Measurements from ENCODE around the gene REG3G.

REG3G gene

DNA sequence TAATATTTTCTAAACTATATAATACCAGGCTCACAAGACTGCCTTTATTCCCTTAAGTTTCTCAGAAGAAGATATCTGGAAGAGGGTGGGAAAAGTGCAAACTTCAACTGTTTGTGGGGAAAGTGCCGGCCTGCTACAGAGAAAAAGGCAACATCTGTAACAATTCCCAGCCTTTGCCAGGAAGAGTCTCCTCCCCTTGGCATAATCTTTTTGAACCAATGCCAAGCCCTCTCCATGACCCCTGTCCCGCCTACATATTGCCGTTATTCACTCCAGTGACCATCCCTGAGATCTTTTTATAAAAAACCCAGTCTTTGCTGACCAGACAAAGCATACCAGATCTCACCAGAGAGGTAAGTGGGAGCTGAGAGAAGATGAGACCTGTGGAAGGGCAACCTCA, at the start of gene REG3G:
Gene REG3G (plus strand): TSS at position 282 of the 400 bp plus-strand sequence. CDS start 392 bp downstream, outside the sequence.
- no peak for DNase-seq

- no peak for DNase-seq
Observed at GRCh38 chr2:78977661-78978145, 47.8 kb upstream of the REG3G start.

- DNase-seq = no peak
Observed at GRCh38 chr2:78978340-78978739, 47.2 kb upstream of the REG3G start.

GRCh38 chr2:78979380-78980151, 45.9 kb upstream of the REG3G start:
- no peak for DNase-seq

- no peak for DNase-seq
Observed at GRCh38 chr2:78980152-78980465, 45.4 kb upstream of the REG3G start.

DNA sequence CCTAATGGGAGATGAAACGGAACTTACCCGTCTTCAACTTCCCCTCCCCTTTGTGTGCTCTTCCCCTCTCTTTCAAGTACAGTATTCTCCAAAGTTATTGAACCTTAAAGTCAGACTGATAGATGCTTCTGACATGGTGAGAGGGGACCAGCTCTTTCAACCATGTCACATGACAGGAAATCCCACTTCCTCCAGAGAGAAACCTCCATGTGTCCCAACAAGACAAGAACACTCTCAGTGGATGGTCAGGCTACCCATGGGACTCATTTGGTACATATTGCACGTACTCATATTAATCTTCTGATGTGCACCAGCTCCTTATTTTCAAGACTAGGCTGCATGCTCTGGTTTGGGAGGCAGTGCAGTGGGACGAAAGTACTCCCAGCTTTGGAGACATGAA, 44.6 kb upstream of the REG3G start:
- no peak for DNase-seq

DNA sequence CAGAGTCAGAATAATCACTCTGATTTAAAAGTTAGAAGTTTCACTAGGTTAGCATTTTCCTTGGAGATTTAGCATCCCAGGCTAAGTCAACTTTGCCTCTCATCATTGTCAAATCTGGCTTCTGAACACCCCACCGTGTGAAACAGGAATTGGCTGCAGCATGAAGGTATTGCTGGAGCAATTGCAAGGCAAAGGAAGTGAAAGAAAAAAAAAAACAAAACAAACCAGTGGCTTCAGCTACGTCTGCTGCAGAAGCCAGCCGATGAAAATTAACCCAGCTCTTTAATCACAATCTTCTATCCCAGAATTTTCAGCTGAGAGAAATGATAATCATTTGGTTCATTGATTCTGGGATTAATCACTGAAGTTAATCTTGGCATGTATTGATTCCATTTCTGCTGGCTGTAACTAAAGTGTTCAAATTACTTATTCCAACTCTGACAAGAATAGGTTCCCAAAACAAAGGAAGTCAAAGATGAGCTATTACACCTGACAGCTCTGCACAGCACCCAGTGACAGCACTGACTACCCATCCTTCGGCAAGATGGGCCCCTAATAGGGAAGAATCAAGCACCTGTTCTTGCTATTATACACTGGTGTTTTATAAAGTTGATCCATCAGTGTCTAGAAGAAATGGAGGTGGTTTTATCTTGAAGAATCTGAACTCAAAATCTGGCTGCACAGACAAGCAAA, 42.7 kb upstream of the REG3G start:
- DNase-seq = no peak

DNA sequence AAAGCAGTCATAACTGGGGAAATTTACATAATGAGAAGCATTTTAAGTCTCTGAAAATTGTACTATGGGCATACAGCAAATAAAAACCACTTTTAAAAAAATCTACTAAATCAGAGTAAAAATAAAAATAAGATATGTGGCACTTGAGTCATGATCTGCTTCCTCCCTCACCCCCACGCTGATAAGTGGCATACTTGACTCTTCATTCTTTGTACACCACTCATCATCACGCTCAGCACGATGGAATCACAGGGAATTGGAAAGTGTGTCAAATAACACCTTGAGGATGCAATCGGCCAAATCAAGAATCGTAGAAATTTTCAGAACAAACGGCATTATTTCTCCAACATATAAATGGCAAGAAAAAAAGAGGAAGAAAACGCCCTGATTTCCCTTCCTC, 41.1 kb upstream of the REG3G start:
- DNase-seq = no peak

DNA sequence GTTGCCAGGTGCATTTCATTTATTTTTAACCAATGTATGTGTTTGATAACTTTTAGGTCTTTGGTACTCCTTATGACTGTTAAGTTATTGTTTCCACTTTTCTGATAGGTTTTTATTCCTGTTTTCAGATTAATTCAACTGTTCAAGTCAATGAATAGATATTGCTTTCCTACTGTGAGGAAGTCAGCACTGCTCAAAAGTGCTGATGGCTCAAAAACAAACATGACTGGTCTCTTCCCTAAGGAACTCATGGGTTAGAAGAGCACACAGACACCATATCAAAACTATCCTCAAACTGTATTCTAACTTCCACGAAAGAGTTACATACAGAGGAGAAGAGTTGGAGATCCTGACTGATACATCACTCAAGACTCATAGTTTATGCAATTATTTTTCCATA, 39.9 kb upstream of the REG3G start:
- DNase-seq = no peak

- DNase-seq = no peak
Observed at GRCh38 chr2:78989051-78989450, 36.5 kb upstream of the REG3G start.

- no peak for DNase-seq
Observed at GRCh38 chr2:78992451-78992806, 33.1 kb upstream of the REG3G start.

GRCh38 chr2:78992807-78993517, 32.5 kb upstream of the REG3G start:
- no peak for DNase-seq

DNA sequence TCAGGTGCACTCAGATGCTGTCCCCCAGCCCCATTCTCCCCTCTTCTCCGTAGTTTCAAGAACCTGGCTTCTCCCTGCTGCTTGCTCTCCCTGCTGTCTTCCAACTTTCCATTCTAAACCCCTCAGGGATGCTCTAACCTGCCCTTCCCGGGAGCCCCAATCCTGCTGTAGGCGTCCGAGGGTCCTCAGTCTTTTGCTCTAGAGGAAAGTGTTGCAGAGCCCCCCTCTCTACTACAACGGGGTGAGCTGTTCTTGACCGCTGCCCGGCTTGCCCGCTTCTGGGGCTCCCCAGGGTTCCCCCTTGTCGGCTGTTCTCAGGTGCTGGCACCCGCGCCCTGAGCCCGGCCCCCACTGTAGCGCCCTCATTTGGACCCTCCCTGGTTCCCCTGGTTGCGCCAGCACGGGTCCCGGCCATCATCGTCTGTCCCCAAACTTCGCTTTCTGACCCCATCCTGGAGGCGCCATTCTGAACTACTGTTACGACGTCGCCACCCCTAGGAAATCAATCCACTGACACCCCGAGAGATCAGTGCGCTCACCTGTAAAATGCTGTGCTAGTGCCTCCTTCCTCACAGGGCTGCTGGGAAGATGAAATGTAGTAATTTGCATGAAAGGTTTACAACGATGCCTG, 31.9 kb upstream of the REG3G start:
- no peak for DNase-seq

DNA sequence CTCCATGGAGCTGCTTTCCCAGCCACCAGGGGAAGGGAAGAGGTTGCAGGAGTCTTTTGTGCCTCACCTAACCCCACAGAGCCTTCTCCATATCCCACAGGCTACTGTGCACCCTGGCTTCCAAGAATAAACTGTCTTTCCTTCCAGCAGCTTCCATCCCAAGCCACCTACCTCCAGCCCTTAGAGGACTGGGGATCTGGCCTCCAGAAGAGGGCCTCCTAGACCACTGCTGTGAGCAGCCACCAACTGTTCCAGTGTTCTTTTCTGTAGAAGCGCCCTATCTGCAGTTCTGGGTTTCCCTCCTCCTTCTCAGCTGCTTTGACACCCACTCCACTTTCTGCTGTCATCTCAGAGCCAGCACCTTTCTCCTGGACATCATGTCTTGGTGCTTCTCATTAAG, 30.7 kb upstream of the REG3G start:
- DNase-seq = no peak

DNA sequence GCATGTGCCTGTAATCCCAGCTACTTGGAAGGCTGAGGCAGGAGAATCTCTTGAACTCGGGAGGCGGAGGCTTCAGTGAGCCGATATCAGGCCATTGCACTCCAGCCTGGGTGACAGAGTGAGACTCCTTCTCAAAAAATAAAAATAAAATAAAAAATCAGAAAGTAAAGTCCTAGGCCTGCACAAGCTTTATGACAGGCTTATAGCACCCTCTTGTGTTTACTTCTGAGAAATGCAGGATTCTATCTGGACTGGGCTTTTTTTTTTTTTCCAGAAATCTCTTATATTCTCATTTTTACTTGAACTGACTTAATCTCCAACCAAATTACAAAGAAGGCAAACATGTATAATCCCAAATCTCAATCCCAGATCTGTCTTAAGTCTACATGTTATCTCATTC, 26.1 kb upstream of the REG3G start:
- DNase-seq = no peak

- DNase-seq = no peak
Observed at GRCh38 chr2:79000008-79000576, 25.4 kb upstream of the REG3G start.

DNA sequence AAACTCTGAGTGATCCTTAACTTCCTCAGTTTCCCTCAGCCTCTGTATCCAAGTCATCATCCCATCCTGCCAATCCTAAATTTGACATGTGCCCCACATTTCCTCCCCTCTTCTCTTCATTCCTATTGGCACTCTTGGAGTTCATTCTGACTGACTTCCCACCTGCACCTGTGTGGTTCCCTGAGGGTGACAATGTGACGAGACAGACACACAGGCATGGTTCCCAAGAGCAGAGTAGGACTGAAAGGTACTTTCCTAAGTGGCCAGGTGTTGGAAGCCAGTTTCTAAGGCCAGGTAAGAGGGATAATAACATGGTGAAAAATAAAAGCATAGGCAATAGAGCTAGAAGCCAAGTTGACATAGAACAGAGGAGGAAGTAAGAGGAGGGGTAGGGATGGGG, 24.2 kb upstream of the REG3G start:
- no peak for DNase-seq

DNA sequence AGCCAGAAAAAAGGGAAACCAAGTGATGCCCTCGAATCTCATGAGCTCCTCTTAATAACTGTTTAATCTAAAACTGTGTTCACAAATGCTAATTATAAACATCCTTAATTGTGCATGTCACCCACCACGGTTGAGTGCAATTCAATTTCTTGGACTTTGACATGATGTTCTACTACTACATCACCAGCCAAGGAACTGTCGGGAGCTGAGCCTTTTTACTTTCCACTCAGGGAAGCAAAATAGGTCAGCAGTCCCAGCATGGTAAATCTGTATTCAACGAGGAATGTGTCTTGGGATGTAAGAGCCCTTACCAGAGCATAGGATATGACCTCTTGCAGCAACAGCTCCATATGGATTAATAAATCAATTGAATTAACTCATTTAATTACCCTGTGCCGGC, 20.8 kb upstream of the REG3G start:
- no peak for DNase-seq

DNA sequence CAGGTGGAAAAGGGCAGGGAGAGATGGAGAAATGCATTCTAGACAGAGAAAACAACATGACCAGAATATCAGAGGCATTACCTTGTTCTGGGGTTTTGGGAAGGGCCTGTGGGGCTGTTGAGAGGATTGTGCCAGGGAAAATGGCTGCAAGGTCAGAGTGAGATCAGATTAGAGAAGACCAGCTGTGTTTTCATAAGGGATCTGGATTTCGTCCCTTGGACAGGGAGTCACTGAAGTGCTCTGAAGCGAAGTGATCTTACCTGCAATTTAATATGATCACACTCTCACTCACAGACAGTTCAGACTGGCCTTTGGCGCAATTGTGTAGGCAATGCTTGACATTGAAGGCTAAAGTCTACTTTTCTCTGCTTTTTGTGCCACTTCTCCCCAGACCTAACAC, 20.3 kb upstream of the REG3G start:
- DNase-seq = no peak

GRCh38 chr2:79009388-79009787, 16.1 kb upstream of the REG3G start:
- no peak for DNase-seq

GRCh38 chr2:79011496-79011895, 14.0 kb upstream of the REG3G start:
- no peak for DNase-seq

- DNase-seq = no peak
Observed at GRCh38 chr2:79013629-79014028, 11.9 kb upstream of the REG3G start.

DNA sequence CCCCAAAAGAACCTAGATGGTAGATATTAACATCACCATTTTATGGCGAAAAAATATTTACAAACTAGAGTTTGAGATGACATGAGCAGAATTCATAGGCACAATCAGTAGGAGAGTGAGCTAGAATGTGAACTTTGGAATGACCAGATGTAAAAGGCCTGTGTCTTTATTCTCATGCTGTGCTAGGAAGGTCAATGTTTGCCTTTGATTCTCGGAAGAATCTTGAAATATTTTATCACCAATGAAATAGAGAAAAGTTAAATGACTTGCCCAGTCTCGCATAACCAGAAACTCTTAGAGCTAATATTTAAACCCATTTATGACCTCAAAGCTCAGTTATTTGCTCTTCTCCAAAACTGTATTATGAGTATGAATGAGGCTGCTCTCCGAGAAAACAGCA, 9.2 kb upstream of the REG3G start:
- no peak for DNase-seq

Measured in COR-L47 (cell line).